Naive thymus-derived CD4-positive, alpha-beta T cell (primary cell): ENCODE data around the gene TLX2. TPM values are rescaled to one million over a fixed set of nuclear protein-coding genes. Genes with fewer than 3 reads are reported as not detected.

ENCODE experiments used
- ATAC-seq: fragments of 150-1000 bp; cut with Tn5 transposase; 2 replicates; pipeline ENCODE4 v1.10.0; 2021; ENCODE audit warnings: mild to moderate bottlenecking, moderate library complexity
- CTCF ChIA-PET: fragments of 350-600 bp; sonication (Branson Sonifier 250); formaldehyde crosslinking; loops from one replicate; lab custom pipeline; 2021; ENCODE audit warnings: antibody characterized with exemption; lab: Charles Lee
- POLR2A ChIA-PET: fragments of 350-600 bp; sonication (Branson Sonifier 250); formaldehyde crosslinking; loops from one replicate; lab custom pipeline; 2021; ENCODE audit warnings: antibody characterized with exemption, inconsistent platforms; lab: Charles Lee
- DNase-seq, 9 donors: peaks; one replicate each; pipeline versions ENCODE4 v3.0.0 to v3.0.0-alpha.2; 2020 to 2022; ENCODE audit warnings: mixed read lengths in 1 of 9
- H3K27ac ChIP-seq: one replicate; pipeline ENCODE4 v1.7.0; 2013; ENCODE audit warnings: mild to moderate bottlenecking, low read depth, low read length, moderate library complexity
- H3K27me3 ChIP-seq, 2 donors: one replicate each; pipeline ENCODE4 v1.7.0; 2013; ENCODE audit warnings: low read length in 2 of 2, mild to moderate bottlenecking in 2 of 2, moderate library complexity in 2 of 2; ENCODE audit not compliant: control insufficient read depth in 2 of 2, insufficient read depth in 2 of 2
- H3K36me3 ChIP-seq, 3 experiments: 1 replicate in 2 of 3; 2 replicates in 1 of 3; pipeline ENCODE4 v1.7.0; 2013; ENCODE audit warnings: low read length in 3 of 3, mild to moderate bottlenecking in 3 of 3, moderate library complexity in 1 of 3; ENCODE audit not compliant: insufficient read depth in 3 of 3, control insufficient read depth in 2 of 3
- H3K4me1 ChIP-seq, 2 donors: one replicate each; pipeline ENCODE4 v1.7.0; 2013; ENCODE audit warnings: low read length in 2 of 2, mild to moderate bottlenecking in 2 of 2, moderate library complexity in 1 of 2; ENCODE audit not compliant: control insufficient read depth in 2 of 2, insufficient read depth in 2 of 2
- H3K4me3 ChIP-seq: 2 replicates; pipeline ENCODE4 v1.7.0; 2013; ENCODE audit warnings: mild to moderate bottlenecking, low read length
- H3K9me3 ChIP-seq, 3 experiments: 1 replicate in 2 of 3; 2 replicates in 1 of 3; pipeline ENCODE4 v1.7.0; 2013; ENCODE audit warnings: low read length in 3 of 3; ENCODE audit not compliant: control insufficient read depth in 2 of 3
- H3K27ac Mint-ChIP-seq, 9 donors: one replicate each; pipeline ENCODE4 v1.8.0; 2020 to 2022; ENCODE audit warnings: mixed read lengths in 9 of 9, mild to moderate bottlenecking in 8 of 9, moderate library complexity in 5 of 9, inconsistent platforms in 2 of 9
- H3K27me3 Mint-ChIP-seq, 5 donors: one replicate each; pipeline ENCODE4 v1.8.0; 2021 to 2022; ENCODE audit warnings: mixed read lengths in 5 of 5, mild to moderate bottlenecking in 1 of 5
- H3K36me3 Mint-ChIP-seq, 5 donors: one replicate each; pipeline ENCODE4 v1.8.0; 2020 to 2022; ENCODE audit warnings: mixed read lengths in 5 of 5, mild to moderate bottlenecking in 3 of 5, inconsistent platforms in 1 of 5
- H3K4me1 Mint-ChIP-seq, 7 donors: one replicate each; pipeline ENCODE4 v1.8.0; 2020 to 2022; ENCODE audit warnings: mixed read lengths in 7 of 7, mild to moderate bottlenecking in 3 of 7, inconsistent platforms in 1 of 7
- H3K4me3 Mint-ChIP-seq, 10 donors: one replicate each; pipeline ENCODE4 v1.8.0; 2020 to 2022; ENCODE audit warnings: mild to moderate bottlenecking in 10 of 10, mixed read lengths in 10 of 10, moderate library complexity in 6 of 10, inconsistent platforms in 2 of 10
- H3K9me3 Mint-ChIP-seq, 11 donors: one replicate each; pipeline ENCODE4 v1.8.0; 2020 to 2022; ENCODE audit warnings: mixed read lengths in 11 of 11, mild to moderate bottlenecking in 4 of 11, inconsistent platforms in 1 of 11, moderate library complexity in 1 of 11
- intact Hi-C, 2 donors: fragments of 100-400 bp; cut with micrococcal nuclease; formaldehyde crosslinking; loops; one replicate each; pipeline ENCODE4 v1.15.1; 2023
- polyA plus RNA-seq, 2 donors: library from polyadenylated mRNA; unstranded; fragments of 300-500 nt; fragmentation: Illumina TruSeq; gene quantifications; one replicate each; pipeline ENCODE4 v1.2.3, GENCODE V29; 2021
- total RNA-seq, 6 experiments: library from RNA in 5 of 6; stranded (reverse) in 5 of 6; gene quantifications; 1 replicate in 5 of 6; 2 replicates in 1 of 6; pipeline ENCODE4 v1.2.3 and lab custom pipeline; 2021 to 2026

Gene TLX2
- total and polyA plus RNA-seq, 7 experiments from 2014 or later: 0.34 to 0.66 TPM; not detected in 5

DNA sequence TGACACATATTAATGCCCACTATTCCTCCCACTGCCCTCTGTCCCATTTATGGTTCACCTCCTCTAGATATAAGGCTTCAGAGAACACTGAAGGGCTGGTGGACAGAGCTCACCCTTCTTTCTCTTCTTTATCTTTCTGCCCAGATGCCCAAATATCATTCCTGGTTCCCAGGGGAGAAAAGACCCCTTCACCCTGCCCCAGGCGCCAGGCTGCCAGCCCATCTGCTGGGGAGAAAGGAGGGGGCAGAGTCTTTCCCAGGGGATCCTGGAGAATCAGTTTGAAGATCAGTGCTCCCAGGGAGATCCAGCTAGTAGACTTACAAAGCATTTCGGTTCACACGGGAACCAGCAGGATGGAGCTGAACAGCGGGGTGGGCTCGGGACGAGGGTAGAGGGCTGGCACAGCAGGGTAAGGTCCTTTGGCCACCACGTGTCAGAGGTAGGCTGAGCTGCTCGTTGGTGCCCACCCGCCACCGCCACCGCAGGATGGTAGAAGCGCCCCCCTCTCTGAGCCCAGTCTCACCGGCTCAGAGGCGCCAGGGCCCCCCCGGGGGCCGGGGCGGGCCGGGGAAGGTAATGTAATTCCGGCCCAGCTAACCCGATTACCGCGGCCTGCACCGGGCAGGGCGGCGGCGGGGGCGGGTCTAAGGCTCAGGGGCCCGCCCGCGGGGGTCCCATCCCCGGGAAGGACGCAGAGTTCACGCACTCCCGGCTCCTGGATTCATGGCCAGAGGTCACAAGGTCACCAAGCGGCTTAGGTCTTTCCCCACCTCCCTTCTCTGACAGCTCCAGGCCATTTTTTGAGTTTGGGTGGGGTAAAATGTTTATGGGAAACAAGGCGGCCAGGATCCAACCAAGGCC is 1.3 kb upstream of the TLX2 start:
- DNase-seq (no peak), ATAC-seq (no peak)
- no peak overlapping the region for H3K4me3 ChIP-seq
- ChIA-PET POLR2A (interaction anchor here (1.3 to 2.0 kb wide), 3 partner anchors 10 to 55 kb away, joined by 3 to 6 read pairs (median 5); partner anchors contain the start of genes AUP1, HTRA2 and WBP1), CTCF (interaction anchor here (1.1 kb wide), 1 partner anchor 30 kb away, joined by 3 read pairs; the partner anchor contains the start of genes CCDC142 and TTC31)
- peaks cover 0 to 6% (median 0%) of the 10 kb centered on the region in 11 donors for H3K9me3 Mint-ChIP-seq
- H3K4me3 Mint-ChIP-seq: peak overlapping the region in 6 of 10 donors; percentile 20 to 55 (median 40)
- peaks cover 40 to 74% (median 54%) of the 10 kb centered on the region in 5 donors for H3K27me3 Mint-ChIP-seq
- H3K9me3 ChIP-seq: no peaks in the 10 kb centered on the region
- H3K27ac ChIP-seq: no peak overlapping the region
- peaks cover 12 to 33% of the 10 kb centered on the region in 2 donors for H3K27me3 ChIP-seq
- no peaks in the 10 kb centered on the region for H3K36me3 ChIP-seq
- peaks cover 0 to 11% (median 0%) of the 10 kb centered on the region in 5 donors for H3K36me3 Mint-ChIP-seq
- intact Hi-C loops: no loop called here
- H3K27ac Mint-ChIP-seq: peak overlapping the region in 3 of 9 donors; percentile 14 to 58 (median 27)
- peaks cover 17 to 44% (median 30%) of the 10 kb centered on the region in 7 donors for H3K4me1 Mint-ChIP-seq
- peaks cover 14 to 32% of the 10 kb centered on the region in 2 donors for H3K4me1 ChIP-seq

DNA sequence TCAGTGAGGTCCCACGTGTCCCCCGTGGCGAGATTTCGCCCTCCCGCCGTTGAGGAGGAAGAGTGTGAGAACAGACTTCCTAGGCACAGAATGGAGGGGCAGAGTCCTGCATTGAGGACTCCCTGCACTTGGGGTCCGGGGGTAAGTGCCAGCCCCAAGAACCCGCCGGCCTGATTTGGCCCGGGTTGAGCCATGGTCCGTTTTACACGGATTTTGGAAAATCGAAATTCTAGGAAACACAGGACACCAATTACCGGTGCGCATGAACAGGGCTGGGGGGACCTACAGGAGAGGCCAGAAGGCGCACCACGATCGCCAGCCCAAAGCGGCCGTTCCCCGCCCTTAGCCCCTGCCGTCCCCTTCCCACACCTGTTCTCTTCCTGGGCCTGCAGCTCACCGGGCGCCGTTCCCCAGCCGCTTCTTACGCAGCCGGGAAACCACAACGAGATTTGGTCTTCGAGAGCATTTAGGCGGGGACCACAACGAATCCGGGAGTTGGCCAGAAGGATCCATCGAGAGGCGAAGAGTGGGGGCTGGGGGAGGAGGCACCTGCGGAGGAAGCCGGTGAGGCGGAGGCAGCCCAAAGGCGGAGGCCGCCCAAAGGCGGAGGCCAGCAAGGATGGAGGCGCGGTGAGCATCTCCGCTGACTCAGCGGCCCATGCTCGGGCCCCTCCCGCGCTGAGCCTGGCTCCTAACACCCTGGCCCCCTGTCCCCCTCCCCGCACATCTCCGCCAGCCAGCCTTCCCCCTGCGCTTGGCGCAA is 464 bp upstream of the TLX2 start:
- Mint-ChIP-seq H3K36me3 (peaks cover 0 to 11% (median 0%) of the 10 kb centered on the region in 5 donors), H3K27me3 (peaks cover 47 to 76% (median 62%) of the 10 kb centered on the region in 5 donors), H3K4me3 (peak overlapping the region in 7 of 10 donors; percentile 33 to 85 (median 49)), H3K9me3 (peaks cover 0 to 6% (median 0%) of the 10 kb centered on the region in 11 donors), H3K27ac (peak overlapping the region in 1 of 9 donors; percentile 5), H3K4me1 (peaks cover 9 to 36% (median 22%) of the 10 kb centered on the region in 7 donors)
- Histone ChIP-seq H3K27ac (no peak overlapping the region), H3K4me1 (peaks cover 10 to 32% of the 10 kb centered on the region in 2 donors), H3K27me3 (peaks cover 12 to 34% of the 10 kb centered on the region in 2 donors), H3K9me3 (no peaks in the 10 kb centered on the region), H3K4me3 (no peak overlapping the region), H3K36me3 (no peaks in the 10 kb centered on the region)
- ChIA-PET CTCF (no interaction called here), POLR2A (interaction anchor here (1.3 to 2.0 kb wide), 5 partner anchors 9 to 56 kb away, joined by 3 to 8 read pairs (median 6); partner anchors contain the start of genes AUP1, DQX1, HTRA2 and WBP1)
- ATAC-seq (peak; percentile 19), DNase-seq (peak in 2 of 9 donors; percentile 34 to 38)
- intact Hi-C loops: loop anchor here in 1 of 2 donors (2.0 kb wide), 1 partner anchor 15 kb away; the partner anchor contains the start of gene LBX2

DNA sequence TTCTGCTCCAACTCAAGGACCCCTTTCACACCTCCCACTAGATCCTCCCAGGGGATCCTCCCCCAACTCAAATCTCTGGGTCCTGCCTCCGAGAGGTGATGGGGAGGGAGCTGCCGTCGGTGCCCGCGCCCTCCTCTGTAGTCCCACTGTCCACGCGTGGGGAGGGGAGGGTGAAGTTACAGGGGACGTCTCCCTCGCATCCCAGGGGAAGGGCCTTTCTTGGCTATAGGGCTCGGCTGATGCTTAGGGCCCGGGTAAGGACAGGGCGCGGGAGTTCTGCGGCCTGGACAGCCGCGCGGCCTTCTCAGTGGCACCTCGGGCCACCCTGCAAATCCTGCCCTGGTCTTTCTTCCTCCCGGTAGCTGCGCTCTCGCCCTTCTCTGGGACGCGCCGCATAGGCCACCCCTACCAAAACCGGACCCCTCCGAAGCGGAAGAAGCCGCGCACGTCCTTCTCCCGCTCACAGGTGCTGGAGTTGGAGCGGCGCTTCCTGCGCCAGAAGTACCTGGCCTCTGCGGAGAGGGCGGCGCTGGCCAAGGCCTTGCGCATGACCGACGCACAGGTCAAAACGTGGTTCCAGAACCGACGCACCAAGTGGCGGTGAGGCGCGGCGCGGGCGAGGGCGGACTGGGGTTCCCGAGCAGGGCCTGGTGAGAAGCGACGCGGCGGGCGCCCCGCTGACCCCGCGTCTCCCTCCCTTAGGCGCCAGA is 1.2 kb downstream of the TLX2 start:
- Histone ChIP-seq H3K9me3 (no peaks in the 10 kb centered on the region), H3K4me3 (peak overlapping the region; percentile 28), H3K4me1 (peaks cover 10 to 32% of the 10 kb centered on the region in 2 donors), H3K36me3 (no peaks in the 10 kb centered on the region), H3K27ac (no peak overlapping the region), H3K27me3 (peaks cover 12 to 42% of the 10 kb centered on the region in 2 donors)
- Mint-ChIP-seq H3K36me3 (peaks cover 0 to 13% (median 4%) of the 10 kb centered on the region in 5 donors), H3K4me3 (peak overlapping the region; percentile 66 to 87 (median 76)), H3K4me1 (peaks cover 9 to 28% (median 20%) of the 10 kb centered on the region in 7 donors), H3K9me3 (peaks cover 0 to 6% (median 0%) of the 10 kb centered on the region in 11 donors), H3K27ac (peak overlapping the region in 1 of 9 donors; percentile 65), H3K27me3 (peaks cover 64 to 86% (median 73%) of the 10 kb centered on the region in 5 donors)
- intact Hi-C loops: loop anchor here in 1 of 2 donors (2.0 kb wide), 1 partner anchor 17 kb away; the partner anchor contains the start of gene LBX2
- ChIA-PET POLR2A (interaction anchor here (1.7 to 1.8 kb wide), 2 partner anchors 11 to 14 kb away, joined by 8 read pairs; partner anchors contain the start of genes AUP1, DQX1 and HTRA2), CTCF (no interaction called here)
- DNase-seq: peak in 1 of 9 donors; percentile 30
- ATAC-seq: no peak

DNA sequence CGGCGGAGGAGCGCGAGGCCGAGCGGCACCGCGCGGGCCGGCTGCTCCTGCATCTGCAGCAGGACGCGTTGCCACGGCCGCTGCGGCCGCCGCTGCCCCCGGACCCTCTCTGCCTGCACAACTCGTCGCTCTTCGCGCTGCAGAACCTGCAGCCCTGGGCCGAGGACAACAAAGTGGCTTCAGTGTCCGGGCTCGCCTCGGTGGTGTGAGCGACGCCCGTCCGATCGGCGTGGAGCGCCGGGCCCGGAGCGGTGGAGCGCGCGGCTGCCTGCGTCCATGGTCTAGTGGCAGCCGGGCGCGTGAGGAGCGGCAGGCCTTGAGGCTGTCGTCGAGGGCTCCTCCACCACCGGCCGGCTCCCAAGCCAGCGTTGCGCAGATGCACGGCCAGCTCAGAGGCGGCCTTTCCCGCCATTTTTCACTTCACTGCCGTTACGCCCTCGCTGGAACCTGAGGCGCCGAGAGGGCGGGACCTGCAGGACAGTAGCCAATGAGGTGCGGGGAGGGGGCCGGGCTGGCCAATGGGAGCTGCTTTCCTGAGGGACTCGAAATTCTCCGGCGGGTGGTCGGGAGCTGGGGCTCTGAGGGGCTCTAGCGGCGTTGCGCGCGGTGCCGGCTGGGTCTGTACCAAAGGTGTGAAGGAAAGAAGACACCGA is 1.9 kb downstream of the TLX2 start:
- H3K4me3 ChIP-seq: peak overlapping the region; percentile 28
- intact Hi-C loops: loop anchor here (1.0 to 2.0 kb wide), 3 partner anchors 9 to 17 kb away; partner anchors contain the start of genes AUP1 (in 2 of the 2), HTRA2 (in 2 of the 2), LBX2 (in 1 of the 2) and PCGF1 (in 1 of the 2)
- peaks cover 10 to 32% of the 10 kb centered on the region in 2 donors for H3K4me1 ChIP-seq
- H3K9me3 ChIP-seq: no peaks in the 10 kb centered on the region
- peaks cover 0 to 13% (median 4%) of the 10 kb centered on the region in 5 donors for H3K36me3 Mint-ChIP-seq
- ATAC-seq (peak; percentile 85), DNase-seq (peak; percentile 55 to 80 (median 71))
- H3K27ac ChIP-seq: no peak overlapping the region
- H3K4me1 Mint-ChIP-seq: peaks cover 9 to 25% (median 20%) of the 10 kb centered on the region in 7 donors
- H3K27ac Mint-ChIP-seq: peak overlapping the region in 1 of 9 donors; percentile 72
- H3K27me3 Mint-ChIP-seq: peaks cover 69 to 83% (median 79%) of the 10 kb centered on the region in 5 donors
- H3K4me3 Mint-ChIP-seq: peak overlapping the region; percentile 66 to 87 (median 80)
- ChIA-PET POLR2A (interaction anchor here (1.0 to 1.1 kb wide), 2 partner anchors 15 to 23 kb away, joined by 3 read pairs; no protein-coding TSS in a partner anchor), CTCF (interaction anchor here (0.6 kb wide), 1 partner anchor 77 kb away, joined by 3 read pairs; no protein-coding TSS in a partner anchor)
- peaks cover 0 to 6% (median 0%) of the 10 kb centered on the region in 11 donors for H3K9me3 Mint-ChIP-seq
- H3K27me3 ChIP-seq: peaks cover 12 to 42% of the 10 kb centered on the region in 2 donors
- no peaks in the 10 kb centered on the region for H3K36me3 ChIP-seq

DNA sequence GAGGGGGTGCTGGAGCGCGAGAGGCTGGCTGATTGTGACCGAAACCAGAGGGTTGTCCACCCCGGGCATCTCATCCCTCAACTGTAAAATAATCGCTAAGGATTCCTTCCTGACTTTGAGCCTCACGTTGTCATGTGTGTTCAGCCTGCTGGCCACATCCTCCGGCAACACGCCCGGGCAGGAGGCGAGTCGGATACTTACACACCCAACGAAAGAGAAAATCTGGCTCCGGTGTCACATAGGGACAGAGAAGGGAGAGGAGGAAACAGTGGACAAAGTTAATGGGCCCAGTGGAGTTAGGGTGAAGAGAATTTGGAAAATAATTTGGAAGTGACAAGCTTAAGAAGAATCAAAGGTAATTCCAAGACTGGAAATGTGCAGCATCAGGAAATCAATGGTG is 2.4 kb downstream of the TLX2 start:
- Mint-ChIP-seq H3K27me3 (peaks cover 65 to 81% (median 76%) of the 10 kb centered on the region in 5 donors), H3K9me3 (peaks cover 0 to 6% (median 0%) of the 10 kb centered on the region in 11 donors), H3K4me1 (peaks cover 9 to 25% (median 19%) of the 10 kb centered on the region in 7 donors), H3K36me3 (peaks cover 0 to 13% (median 4%) of the 10 kb centered on the region in 5 donors), H3K27ac (peak overlapping the region in 2 of 9 donors; percentile 36 to 72), H3K4me3 (peak overlapping the region; percentile 66 to 87 (median 80))
- peaks cover 10 to 32% of the 10 kb centered on the region in 2 donors for H3K4me1 ChIP-seq
- ChIA-PET POLR2A (interaction anchor here (0.7 to 1.1 kb wide), 3 partner anchors 15 to 452 kb away, joined by 3 read pairs; no protein-coding TSS in a partner anchor), CTCF (interaction anchor here (0.6 kb wide), 1 partner anchor 77 kb away, joined by 3 read pairs; no protein-coding TSS in a partner anchor)
- H3K4me3 ChIP-seq: peak overlapping the region; percentile 28
- DNase-seq: no peak
- H3K27ac ChIP-seq: no peak overlapping the region
- intact Hi-C loops: loop anchor here (1.0 kb wide), 2 partner anchors 9 to 13 kb away; partner anchors contain the start of genes AUP1 (in 2 of the 2), HTRA2 (in 2 of the 2) and PCGF1 (in 1 of the 2)
- no peaks in the 10 kb centered on the region for H3K36me3 ChIP-seq
- no peaks in the 10 kb centered on the region for H3K9me3 ChIP-seq
- ATAC-seq: no peak
- H3K27me3 ChIP-seq: peaks cover 12 to 42% of the 10 kb centered on the region in 2 donors
